GM21528 (cell line): ENCODE data around the gene MANSC4.

Experiments
- ATAC-seq: cut with Tn5 transposase; IDR thresholded peaks from one replicate; pipeline ENCODE4 v1.9.1; 2021; ENCODE audit warnings: mild to moderate bottlenecking, moderate library complexity; ENCODE audit not compliant: unreplicated experiment, low FRiP score

Gene MANSC4

DNA sequence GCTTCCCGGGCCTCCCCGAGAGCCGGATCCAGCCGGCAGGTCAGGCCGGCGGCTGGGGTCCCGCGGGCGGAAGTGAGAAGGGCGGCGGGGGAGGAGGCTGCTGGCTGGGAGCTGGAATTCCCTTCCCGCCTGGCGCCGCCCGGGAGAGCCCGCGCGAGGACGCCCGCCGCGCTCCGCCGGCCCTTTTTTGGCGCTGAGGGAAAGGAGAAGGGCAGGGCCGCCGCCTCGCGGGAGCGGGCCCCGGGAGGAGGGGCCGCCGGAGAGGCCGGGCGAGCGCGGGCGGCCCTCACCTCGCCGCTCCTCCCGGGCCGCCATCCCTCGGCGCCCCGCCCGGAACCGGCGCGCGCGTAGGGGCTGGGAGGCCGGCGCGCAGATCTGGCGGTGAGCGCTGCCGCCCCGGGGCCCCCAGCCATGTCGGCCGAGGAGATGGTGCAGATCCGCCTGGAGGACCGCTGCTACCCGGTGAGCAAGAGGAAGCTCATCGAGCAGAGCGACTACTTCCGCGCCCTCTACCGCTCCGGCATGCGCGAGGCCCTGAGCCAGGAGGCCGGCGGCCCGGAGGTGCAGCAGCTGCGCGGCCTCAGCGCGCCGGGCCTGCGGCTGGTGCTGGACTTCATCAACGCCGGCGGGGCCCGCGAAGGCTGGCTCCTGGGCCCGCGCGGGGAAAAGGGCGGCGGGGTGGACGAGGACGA is at the start of gene MANSC4, which contains the start of gene KLHL42:
MANSC4 (minus strand) TSS at position 317 of the 692 bp plus-strand sequence. CDS start 8,960 bp downstream, outside the sequence.
KLHL42 (plus strand) TSS at position 314 of the 692 bp plus-strand sequence; CDS start at position 412, 98 bp downstream.
- ATAC-seq, result peak; percentile 85

DNA sequence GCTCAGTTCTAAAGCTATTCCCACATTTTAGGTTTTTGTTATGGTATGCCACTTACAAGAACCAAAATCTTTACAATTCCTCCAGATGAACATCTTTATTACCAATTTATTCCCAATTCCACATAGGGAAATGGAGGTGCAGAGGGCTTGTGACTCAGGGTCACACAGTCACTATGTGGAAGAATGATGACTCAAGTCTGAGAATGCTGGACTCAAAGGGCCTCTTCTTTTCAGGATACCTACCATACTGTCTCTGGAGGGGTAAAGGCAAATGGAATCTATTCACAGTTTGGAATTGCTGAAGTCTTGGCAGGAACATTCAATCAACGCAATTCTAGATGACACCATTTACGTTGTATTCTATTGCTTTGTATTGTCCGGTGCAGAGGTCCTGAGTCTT is 48.2 kb upstream of the MANSC4 start:
- ATAC-seq, result no peak

DNA sequence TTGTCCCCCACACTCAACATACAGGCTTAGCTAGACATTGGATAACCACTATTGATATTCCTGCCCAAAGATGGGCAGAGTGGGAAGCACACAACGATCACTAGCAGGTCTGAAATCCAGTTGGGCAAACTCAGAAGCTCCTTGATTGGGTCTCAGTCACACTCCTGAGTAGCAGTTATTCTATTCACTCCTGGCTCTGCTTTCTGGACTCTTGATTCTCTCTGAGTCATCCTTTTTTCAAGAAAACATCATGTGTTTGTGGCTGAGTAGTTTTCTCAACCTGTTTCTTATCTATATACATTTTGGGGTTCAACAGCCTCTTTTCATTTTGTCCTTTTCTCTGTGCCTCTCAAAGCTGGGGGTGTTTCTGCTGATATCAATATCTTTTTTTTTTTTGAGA is 46.0 kb upstream of the MANSC4 start:
- ATAC-seq, result no peak

DNA sequence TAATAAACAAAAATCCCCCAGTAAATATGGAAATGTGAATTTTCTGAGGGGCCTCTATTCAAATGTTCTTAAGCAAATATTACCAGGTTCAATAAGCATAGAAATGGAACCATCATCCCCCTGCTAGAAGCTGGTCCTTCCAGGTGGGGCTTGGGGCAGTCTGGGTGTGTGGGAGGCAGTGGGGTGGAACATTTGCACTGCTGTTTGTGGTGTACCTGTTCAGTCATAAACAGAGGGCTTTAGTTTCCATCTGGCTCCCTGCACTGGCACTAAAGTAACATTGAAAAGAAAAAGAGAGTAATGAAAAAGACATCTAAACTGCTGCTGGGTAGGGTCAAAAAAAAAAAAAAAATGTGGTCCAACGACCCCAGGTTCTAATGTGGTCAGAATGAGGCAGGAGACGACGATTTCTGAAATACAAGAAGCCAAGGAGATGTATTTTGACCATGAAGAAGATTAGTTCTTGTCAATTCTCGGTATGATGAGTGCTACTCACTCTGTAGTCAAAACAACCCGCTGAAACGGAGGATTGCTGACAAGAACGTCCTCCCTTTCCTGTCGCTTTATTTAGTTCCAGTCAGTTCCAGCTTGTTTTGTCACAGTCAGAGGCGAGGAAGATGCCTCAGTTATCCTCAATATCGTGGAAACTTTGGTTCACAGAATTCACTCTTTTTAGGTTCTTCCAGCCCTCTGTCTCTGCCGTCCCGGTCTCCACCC is 44.2 kb upstream of the MANSC4 start:
- ATAC-seq, result peak; percentile 73

DNA sequence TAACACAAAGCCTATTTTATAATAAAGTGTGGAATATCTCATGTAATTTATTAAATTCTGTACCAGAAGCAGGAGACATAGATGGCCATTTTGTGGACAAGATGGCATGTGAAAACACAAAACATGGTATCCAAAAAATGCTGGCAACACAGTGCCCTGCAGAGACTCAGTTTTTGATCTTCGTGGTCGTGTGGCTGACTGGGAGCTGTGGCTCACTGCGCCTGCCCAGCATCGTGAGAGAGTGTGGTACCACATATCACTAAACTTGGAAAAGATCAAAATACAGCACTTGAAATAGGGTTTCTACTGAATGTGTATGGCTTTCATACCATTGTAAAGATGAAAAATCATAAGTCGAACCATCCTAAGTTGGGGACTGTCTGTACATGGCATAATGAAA is 43.0 kb upstream of the MANSC4 start:
- no peak for ATAC-seq

DNA sequence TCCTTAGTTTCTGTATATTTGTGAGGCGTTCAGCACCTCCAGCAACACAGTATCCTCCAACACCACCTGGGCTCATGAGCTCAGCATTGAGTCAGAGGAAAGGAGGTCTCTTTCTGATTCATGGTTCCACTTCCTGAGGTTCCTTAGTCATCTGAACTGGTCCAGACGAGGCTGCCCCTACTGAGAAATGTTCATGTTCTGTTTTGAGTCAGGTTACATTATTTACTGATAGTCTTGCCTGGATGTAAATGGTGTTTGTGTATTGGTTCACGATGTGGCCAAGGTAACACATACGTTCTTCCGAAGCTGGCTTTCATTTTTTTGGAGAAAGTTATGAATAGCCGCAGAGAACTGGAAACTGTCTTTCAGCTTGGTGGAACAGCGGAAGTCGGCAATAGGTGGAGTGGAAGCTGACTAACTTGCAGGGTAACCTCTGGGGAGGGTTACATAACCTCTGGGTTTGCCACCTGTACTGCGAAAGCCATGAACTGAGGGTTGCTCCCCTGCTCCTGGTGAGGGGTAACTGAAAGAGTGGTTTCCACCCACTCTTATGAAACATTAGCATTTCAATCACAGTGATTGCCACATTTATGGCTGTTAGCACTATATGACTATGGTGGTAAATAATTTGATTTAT is 42.2 kb upstream of the MANSC4 start:
- ATAC-seq, result peak; percentile 69

DNA sequence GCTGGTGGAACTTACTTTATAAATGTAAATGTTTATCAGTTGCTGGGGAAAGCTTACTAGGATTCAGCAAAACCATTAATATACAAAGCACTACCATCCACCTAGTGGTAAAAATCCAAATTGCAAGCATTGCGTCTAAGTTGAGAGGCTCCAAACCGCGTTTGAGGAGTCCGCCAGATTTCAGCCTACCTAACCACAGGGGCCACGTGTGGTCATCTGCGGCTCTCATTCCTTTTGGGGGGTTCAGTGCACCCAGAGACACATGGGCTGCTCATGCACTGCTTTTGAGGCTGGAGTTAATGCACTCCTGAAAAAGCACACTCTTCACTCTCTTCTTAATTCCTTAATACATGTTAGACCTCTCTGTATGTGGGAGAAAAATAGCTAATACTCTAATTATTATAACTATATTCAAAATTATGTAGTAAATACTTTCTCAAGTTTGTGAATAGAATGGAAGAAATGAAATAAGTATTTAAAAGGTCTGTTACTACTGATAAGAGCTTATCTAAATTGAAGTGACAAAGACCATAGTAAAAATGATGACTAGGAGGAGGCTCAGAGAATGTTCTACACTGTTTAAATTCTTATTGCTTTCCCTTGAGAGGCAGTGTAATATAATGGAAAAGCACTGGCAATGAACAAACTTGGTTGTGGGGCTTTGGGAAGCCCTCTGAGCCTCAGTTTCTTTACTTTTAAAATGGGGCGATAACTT is 41.4 kb upstream of the MANSC4 start:
- ATAC-seq, result no peak

DNA sequence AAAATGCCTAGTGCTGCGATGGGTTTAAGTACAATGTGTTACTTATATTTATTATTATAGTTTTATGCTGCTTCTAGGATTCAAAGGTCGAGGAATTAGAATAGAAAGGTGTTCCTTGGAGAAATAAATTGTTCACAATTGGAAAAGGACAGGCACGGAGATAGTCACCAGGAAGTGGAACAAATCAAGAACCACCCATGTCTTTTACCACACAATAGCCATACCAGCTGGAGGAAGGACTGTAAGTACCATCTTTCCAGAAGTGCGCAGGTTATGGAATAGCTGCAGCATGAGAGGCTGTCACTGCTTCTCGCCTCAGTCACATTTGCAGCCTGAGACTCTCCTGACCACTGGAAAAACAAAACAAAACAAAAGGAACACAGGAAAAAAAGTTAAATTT is 40.5 kb upstream of the MANSC4 start:
- ATAC-seq, result no peak

DNA sequence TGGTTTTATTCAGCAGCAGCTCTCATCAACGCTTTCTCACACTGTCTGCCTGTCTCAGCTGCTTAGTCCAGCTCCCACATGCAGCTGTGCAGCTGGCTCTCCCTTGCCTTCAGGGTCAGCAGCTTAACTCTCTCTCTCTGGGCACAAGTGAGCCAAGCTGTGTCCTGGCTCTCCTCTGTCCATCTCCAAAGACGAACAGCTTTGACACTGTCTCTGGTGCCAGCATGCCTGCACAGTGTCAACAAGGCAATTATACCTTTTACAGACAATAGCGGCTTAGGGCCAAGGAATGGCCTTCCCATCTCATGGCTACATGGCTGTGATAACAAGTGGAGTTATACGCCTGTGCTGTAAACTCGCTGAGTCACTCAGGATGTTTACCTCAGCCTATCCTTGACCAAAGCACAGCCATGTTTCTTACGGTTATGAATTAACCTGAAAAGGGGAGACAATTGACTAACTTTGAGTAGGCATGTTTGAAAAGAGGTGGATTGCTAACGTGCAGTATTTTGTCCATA is 38.4 kb upstream of the MANSC4 start:
- no peak for ATAC-seq

DNA sequence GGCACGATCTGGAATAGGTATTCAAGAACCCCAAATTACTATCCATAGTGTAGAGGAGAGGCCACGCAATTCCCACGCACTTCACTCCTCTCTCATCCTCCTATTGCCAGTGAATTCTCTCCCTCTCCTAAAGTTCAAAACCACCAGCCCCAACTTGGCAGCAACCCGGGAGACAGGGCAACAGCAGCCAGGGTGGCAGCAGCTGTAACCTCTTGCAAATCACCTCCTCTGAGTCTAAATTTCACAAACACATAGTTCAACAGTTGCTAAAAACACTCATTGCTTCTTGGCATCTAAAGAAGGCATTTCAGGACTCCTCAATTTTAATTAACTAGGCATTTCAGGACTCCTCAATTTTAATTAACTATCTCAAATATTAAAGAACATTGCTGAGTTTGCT is 37.7 kb upstream of the MANSC4 start:
- ATAC-seq, result no peak

DNA sequence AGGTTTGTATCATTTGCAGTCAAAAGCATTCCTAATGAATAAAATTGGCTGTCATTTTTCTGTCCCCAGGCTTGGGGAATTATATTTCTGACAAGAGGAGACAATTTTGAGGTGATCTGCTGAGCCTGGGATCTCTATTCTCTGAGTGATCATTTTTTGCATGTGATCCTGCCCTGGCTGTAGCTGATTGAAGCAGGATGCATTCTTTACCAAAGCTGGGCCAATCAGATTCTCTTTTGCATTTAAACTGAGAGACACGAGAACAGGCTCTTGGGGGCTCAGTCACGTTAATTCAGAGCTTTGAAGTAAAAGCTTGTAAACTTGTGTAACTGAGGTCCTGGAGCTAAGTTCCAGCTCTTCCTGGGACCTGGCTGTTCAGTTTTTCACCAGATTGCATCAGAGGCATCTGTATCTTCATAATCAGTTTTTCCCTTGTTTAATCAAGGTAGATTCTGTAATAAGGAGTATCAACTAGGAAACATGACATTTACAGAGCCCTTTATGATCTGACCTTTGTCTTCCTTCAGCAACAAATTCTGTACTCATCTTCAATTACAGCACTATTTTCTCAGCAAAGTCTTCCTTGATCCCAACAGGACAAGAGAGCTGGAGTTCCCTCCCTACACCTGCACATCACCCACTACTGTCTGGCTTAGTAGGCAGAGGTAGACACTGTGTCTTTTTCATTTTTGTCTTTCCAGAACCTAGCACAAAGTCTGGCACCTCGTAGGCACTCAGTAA is 35.0 kb upstream of the MANSC4 start:
- ATAC-seq, result no peak

DNA sequence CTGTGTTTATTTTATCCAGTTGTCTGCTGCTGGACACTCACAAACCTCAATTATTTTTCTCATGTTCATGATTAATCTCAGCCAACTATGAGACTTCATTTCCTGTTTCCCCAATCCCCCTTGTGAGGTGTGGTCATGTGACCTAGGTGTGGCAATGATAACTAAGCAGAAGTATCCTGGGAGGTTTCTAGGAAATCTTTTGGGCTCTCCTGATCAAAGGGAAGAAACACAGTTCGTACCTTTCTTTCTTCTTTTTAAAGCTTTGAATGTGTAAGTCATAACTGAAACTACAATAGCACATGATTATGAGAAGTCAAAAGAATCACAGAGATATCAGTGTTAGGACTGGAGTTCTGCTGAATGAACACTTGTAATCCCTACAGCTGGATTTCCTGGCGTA is 34.4 kb upstream of the MANSC4 start:
- ATAC-seq, result no peak

DNA sequence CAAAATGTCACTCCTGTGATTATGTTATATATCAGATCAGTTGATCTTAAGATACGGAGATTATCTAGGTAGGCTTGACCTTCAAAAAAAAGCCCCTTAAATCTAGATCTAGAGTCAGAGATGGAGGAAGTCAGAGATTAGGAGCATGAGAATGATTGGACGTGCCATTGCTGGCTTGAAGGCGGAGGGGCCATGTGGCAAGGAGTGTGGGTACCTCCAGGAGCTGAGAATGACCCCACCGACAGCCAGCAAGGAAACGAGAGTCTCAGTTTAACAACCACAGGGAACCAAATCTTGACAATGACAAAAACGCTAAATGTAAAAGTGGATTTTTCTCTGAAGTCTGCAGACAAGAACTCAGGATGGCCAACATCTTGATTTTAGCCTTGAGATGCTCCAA is 32.5 kb upstream of the MANSC4 start:
- no peak for ATAC-seq

DNA sequence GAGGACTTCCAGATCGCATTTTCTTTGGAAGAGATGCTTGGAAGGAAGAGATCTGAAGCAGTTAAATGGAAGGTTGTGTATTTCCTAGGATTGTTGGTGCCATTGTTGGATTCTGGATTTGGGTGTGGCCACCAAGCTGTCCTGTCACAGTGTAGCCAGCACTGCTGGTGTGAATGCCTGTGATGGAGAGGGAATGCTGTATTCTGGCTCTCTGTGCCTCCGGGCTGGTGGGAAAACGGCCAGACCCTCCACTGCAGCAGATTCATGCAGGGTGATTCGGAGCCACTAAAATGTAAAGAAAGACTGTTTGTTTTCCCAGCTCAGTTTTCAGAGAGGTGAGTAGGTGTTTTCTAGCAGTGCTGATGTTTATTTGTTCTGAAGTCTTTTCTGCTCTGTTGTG is 30.7 kb upstream of the MANSC4 start:
- no peak for ATAC-seq

DNA sequence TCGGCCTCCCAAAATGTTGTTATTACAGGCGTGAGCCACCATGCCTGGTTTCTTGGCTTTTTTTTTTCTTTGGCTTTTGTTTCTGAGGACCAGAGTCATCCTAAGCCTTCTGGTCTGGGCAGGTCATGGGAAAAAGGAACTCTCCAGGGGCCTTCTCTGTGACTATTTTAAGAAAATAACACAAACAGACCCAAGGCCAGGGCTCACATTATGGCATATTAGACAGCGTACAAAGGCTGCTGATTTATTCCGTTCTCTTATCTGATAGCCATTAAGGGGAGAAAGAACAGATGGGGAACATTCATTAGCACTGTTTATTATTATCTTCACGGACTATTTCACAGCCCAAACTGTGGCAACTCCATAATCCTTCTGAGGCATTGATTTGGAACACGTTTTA is 28.8 kb upstream of the MANSC4 start:
- no peak for ATAC-seq

DNA sequence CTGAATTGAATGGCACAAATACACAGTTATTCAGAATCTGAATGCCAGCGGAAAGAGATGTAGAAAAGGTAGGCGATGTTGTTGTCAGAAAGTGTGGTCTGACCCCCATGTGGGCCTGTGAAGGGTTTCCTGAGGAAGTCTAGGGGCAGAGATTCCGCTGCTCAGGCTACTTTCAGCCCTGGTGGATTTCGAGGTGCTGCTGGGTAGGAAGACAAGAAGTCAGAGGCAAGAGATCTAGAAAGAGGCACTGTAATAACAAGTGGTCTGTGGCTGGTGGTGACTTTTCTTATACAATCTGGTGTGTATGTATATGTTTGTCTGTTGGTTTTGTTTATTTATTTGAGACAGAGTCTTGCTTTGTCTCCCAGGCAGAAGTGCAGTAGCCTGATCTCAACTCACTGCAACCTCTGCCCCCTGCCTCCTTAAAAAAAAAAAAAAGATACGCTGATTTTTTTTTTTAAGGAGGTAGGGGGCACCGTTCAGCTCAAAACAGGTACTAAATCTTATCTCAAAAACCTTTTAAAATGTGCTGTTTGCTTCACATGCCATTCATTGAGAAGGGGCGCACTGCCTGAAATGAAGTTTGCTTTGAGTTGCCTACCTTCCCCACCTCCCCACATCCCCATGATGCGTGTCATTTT is 27.1 kb upstream of the MANSC4 start:
- no peak for ATAC-seq

DNA sequence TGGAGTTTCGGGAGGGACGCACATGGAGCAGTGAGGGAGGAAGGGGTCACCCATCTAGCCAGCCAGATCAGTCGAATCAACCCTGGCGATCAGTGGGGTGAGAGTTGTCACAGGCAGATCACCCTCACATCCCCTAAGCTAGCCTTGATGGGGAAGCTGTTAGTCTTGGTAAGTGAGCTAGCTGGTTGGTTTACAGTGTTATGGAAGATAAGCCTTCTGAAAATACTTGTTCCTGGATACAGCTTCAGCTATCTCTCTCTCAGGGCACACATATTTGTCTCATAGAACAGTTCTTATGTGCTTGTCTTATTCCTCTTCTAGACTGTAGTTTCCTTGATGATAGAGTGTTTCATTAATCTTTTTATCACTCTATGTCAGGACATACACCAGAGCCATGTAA is 26.2 kb upstream of the MANSC4 start:
- ATAC-seq, result no peak

DNA sequence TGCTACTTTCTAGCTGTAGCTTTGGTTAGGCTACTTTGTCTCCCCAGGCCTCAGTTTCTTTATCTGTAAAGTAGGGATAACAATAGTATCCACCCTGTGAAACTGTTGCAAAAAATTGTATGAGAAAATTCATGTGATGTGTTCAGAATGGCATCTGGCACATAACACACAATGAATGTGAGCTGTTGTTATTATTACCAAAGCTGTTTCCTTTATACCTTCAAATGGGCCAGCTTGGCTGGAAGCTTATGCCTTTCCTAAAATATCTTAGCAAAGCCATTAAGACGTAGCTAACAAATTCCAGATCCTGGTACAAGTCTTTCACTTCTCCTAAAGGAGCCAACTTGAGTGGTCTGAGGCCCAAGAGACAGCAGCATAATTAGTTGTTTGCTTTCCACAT is 25.2 kb upstream of the MANSC4 start:
- no peak for ATAC-seq

DNA sequence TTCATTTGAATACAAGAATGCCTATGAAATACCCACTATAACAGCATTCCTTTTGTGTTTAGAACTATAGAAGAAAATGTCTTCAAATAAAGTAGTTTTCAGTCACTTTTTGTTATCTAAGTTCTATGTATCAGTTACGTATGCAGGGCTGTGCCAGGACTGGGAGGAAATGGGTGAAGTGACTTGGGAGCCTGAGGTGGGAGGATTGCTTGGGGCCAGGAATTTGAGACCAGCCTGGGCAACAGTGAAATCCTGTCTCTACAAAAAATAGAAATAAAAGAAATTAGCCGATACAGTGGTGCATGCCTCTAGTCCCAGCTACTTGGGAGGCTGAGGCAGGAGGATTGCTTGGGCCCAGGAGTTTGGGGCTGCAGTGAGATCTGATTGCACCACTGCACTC is 22.9 kb upstream of the MANSC4 start:
- no peak for ATAC-seq

DNA sequence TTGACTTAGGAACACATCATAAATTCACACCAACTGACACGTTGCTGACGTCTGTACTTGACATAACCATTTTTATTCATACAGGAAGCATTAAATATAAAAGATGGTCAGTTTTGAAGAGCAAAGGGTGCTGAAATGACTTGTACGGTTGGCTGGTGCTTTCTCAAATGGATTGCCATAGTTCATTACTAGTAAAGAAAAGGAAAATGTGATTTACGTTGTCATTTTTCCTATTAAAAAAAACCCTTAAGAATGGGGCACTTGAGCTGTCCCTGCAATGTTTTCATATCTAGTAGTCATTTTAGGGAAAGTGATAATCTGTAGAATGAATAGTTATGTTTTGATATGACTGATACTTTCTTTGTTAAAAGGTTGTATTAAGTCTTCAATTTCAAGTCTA is 22.5 kb upstream of the MANSC4 start:
- no peak for ATAC-seq
